Sigmoid colon (tissue), 4 donors: ENCODE data around the gene MAOA.

Experiments used
- CTCF ChIP-seq, 4 experiments: fragments of 450-650 bp in 3 of 4; fragments of 200-600 bp in 1 of 4; IDR thresholded peaks; one replicate each; pipeline ENCODE4 v1.5.1; 2016 to 2019; ENCODE audit warnings: antibody characterized with exemption in 4 of 4, mild to moderate bottlenecking in 3 of 4, moderate library complexity in 2 of 4
- POLR2A ChIP-seq, 2 donors: fragments of 450-650 bp; IDR thresholded peaks; one replicate each; pipeline ENCODE4 v1.6.1; 2016; ENCODE audit warnings: antibody characterized with exemption in 2 of 2, mild to moderate bottlenecking in 2 of 2, moderate library complexity in 2 of 2
- POLR2AphosphoS5 ChIP-seq, 4 donors: sonication (generic); formaldehyde crosslinking; IDR thresholded peaks; one replicate each; pipeline ENCODE4 v1.6.1; 2017; ENCODE audit warnings: antibody characterized with exemption in 4 of 4

GRCh38 chrX:43666311-43666912 lies 10.3 kb downstream of the MAOA start:
- TF ChIP-seq POLR2AphosphoS5 (IDR thresholded peaks at IDR 0.05) (no peak), CTCF (IDR thresholded peaks at IDR 0.05) (no peak), POLR2A (IDR thresholded peaks at IDR 0.05) (no peak)
